ENCODE measurements around the gene MTMR12.
A peak's percentile ranks its signal among the peaks of the same experiment; 100 is the strongest.
"Not testable (repeated sequence)": the region's sequence is repeated elsewhere in the genome, so short reads cannot be mapped to it uniquely, and the experiment has no call there.

MTMR12 gene

GRCh38 chr5:32283539-32284377 is 29.0 kb downstream of the MTMR12 start:
- Histone ChIP-seq H3K4me2 (ENCODE audit: low read length) (no peak overlapping the region), H3K4ac (ENCODE audit: low read depth, low read length) (no peak overlapping the region), H4K8ac (ENCODE audit: low read depth, low read length) (no peak overlapping the region), H3K23ac (ENCODE audit: low read length) (no peak overlapping the region), H3K4me1 (ENCODE audit: control insufficient read depth in 1 of 2, insufficient read depth in 2 of 2, low read length in 2 of 2) (peaks cover 0 to 2% of the 10 kb centered on the region in 2 experiments), H3K9ac (ENCODE audit: low read length) (no peak overlapping the region), H3K14ac (ENCODE audit: low read length) (no peak overlapping the region), H3K27ac (ENCODE audit: low read depth, low read length) (no peak overlapping the region), H3K79me2 (ENCODE audit: control insufficient read depth, insufficient read depth, low read length, poor library complexity) (no peaks in the 10 kb centered on the region), H3K4me3 (ENCODE audit: low read depth, low read length) (no peak overlapping the region), H3K18ac (ENCODE audit: low read length) (no peak overlapping the region), H3K36me3 (ENCODE audit: control insufficient read depth in 1 of 2, insufficient read depth in 2 of 2, low read length in 2 of 2) (no peaks in the 10 kb centered on the region), H2AK5ac (ENCODE audit: low read length) (no peak overlapping the region), H2AFZ (ENCODE audit: insufficient read depth, low read length, poor library complexity) (no peak overlapping the region), H3K27me3 (ENCODE audit: insufficient read depth, low read length) (no peaks in the 10 kb centered on the region), H4K12ac (ENCODE audit: low read depth, low read length) (no peak overlapping the region), H4K91ac (ENCODE audit: low read depth, low read length) (no peak overlapping the region), H2BK120ac (ENCODE audit: insufficient read depth, low read length, poor library complexity) (no peak overlapping the region), H3K9me3 (ENCODE audit: insufficient read depth, low read depth, low read length) (peaks cover 1% of the 10 kb centered on the region), H2BK12ac (ENCODE audit: low read length) (no peak overlapping the region), H2BK5ac (ENCODE audit: low read depth, low read length, poor library complexity) (no peak overlapping the region), H3K79me1 (ENCODE audit: low read length) (no peaks in the 10 kb centered on the region)
- peak; percentile 16 to 52 for DNase-seq
- WGBS (ENCODE audit: extremely low coverage, insufficient coverage, insufficient read length), result no CpG with 5 or more reads among the region's 9 CpGs

GRCh38 chr5:32283061-32283460 is 29.7 kb downstream of the MTMR12 start:
- H3K4me3 ChIP-seq (ENCODE audit: low read depth, low read length), result no peak overlapping the region
- H2BK120ac ChIP-seq (ENCODE audit: insufficient read depth, low read length, poor library complexity), result no peak overlapping the region
- no peak overlapping the region for H2BK12ac ChIP-seq (ENCODE audit: low read length)
- H3K4me1 ChIP-seq (ENCODE audit: control insufficient read depth in 1 of 2, insufficient read depth in 2 of 2, low read length in 2 of 2), result peaks cover 0 to 2% of the 10 kb centered on the region in 2 experiments
- H2AFZ ChIP-seq (ENCODE audit: insufficient read depth, low read length, poor library complexity), result no peak overlapping the region
- H4K8ac ChIP-seq (ENCODE audit: low read depth, low read length), result no peak overlapping the region
- H3K36me3 ChIP-seq (ENCODE audit: control insufficient read depth in 1 of 2, insufficient read depth in 2 of 2, low read length in 2 of 2), result no peaks in the 10 kb centered on the region
- H3K79me1 ChIP-seq (ENCODE audit: low read length), result no peaks in the 10 kb centered on the region
- DNase-seq, result no peak
- no peak overlapping the region for H2AK5ac ChIP-seq (ENCODE audit: low read length)
- no peak overlapping the region for H4K91ac ChIP-seq (ENCODE audit: low read depth, low read length)
- no CpG with 5 or more reads among the region's 1 CpG for whole genome bisulfite sequencing (ENCODE audit: extremely low coverage, insufficient coverage, insufficient read length)
- H3K27me3 ChIP-seq (ENCODE audit: insufficient read depth, low read length), result no peaks in the 10 kb centered on the region
- no peak overlapping the region for H3K9ac ChIP-seq (ENCODE audit: low read length)
- no peak overlapping the region for H3K4ac ChIP-seq (ENCODE audit: low read depth, low read length)
- no peak overlapping the region for H3K27ac ChIP-seq (ENCODE audit: low read depth, low read length)
- H3K9me3 ChIP-seq (ENCODE audit: insufficient read depth, low read depth, low read length), result peaks cover 1% of the 10 kb centered on the region
- H3K4me2 ChIP-seq (ENCODE audit: low read length), result no peak overlapping the region
- no peak overlapping the region for H2BK5ac ChIP-seq (ENCODE audit: low read depth, low read length, poor library complexity)
- H3K18ac ChIP-seq (ENCODE audit: low read length), result no peak overlapping the region
- no peak overlapping the region for H3K23ac ChIP-seq (ENCODE audit: low read length)
- H4K12ac ChIP-seq (ENCODE audit: low read depth, low read length), result no peak overlapping the region
- H3K79me2 ChIP-seq (ENCODE audit: control insufficient read depth, insufficient read depth, low read length, poor library complexity), result no peaks in the 10 kb centered on the region
- H3K14ac ChIP-seq (ENCODE audit: low read length), result no peak overlapping the region

- H3K36me3 ChIP-seq (ENCODE audit: control insufficient read depth in 1 of 2, insufficient read depth in 2 of 2, low read length in 2 of 2), result no peaks in the 10 kb centered on the region
- H4K8ac ChIP-seq (ENCODE audit: low read depth, low read length), result no peak overlapping the region
- H2AK5ac ChIP-seq (ENCODE audit: low read length), result no peak overlapping the region
- no peaks in the 10 kb centered on the region for H3K79me1 ChIP-seq (ENCODE audit: low read length)
- no peak overlapping the region for H2BK120ac ChIP-seq (ENCODE audit: insufficient read depth, low read length, poor library complexity)
- no peak overlapping the region for H3K4me2 ChIP-seq (ENCODE audit: low read length)
- H2AFZ ChIP-seq (ENCODE audit: insufficient read depth, low read length, poor library complexity), result no peak overlapping the region
- peaks cover 1% of the 10 kb centered on the region for H3K9me3 ChIP-seq (ENCODE audit: insufficient read depth, low read depth, low read length)
- no peak overlapping the region for H4K91ac ChIP-seq (ENCODE audit: low read depth, low read length)
- H3K14ac ChIP-seq (ENCODE audit: low read length), result no peak overlapping the region
- no peaks in the 10 kb centered on the region for H3K79me2 ChIP-seq (ENCODE audit: control insufficient read depth, insufficient read depth, low read length, poor library complexity)
- H3K9ac ChIP-seq (ENCODE audit: low read length), result no peak overlapping the region
- no peak overlapping the region for H2BK5ac ChIP-seq (ENCODE audit: low read depth, low read length, poor library complexity)
- H4K12ac ChIP-seq (ENCODE audit: low read depth, low read length), result no peak overlapping the region
- no peak overlapping the region for H3K23ac ChIP-seq (ENCODE audit: low read length)
- H3K18ac ChIP-seq (ENCODE audit: low read length), result no peak overlapping the region
- WGBS (ENCODE audit: extremely low coverage, insufficient coverage, insufficient read length), result no CpG with 5 or more reads among the region's 6 CpGs
- no peak overlapping the region for H3K4ac ChIP-seq (ENCODE audit: low read depth, low read length)
- no peak overlapping the region for H3K27ac ChIP-seq (ENCODE audit: low read depth, low read length)
- H3K4me1 ChIP-seq (ENCODE audit: control insufficient read depth in 1 of 2, insufficient read depth in 2 of 2, low read length in 2 of 2), result peaks cover 0 to 2% of the 10 kb centered on the region in 2 experiments
- H3K4me3 ChIP-seq (ENCODE audit: low read depth, low read length), result no peak overlapping the region
- H2BK12ac ChIP-seq (ENCODE audit: low read length), result no peak overlapping the region
- no peak for DNase-seq
- H3K27me3 ChIP-seq (ENCODE audit: insufficient read depth, low read length), result no peaks in the 10 kb centered on the region
These were observed 30.1 kb downstream of the MTMR12 start for GRCh38 chr5:32282633-32283032.

GRCh38 chr5:32281378-32282133 is 31.2 kb downstream of the MTMR12 start:
- not testable (repeated sequence) for H3K14ac ChIP-seq (ENCODE audit: low read length); DNase-seq; H3K4me2 ChIP-seq (ENCODE audit: low read length); H3K79me2 ChIP-seq (ENCODE audit: control insufficient read depth, insufficient read depth, low read length, poor library complexity); H4K8ac ChIP-seq (ENCODE audit: low read depth, low read length); H3K9me3 ChIP-seq (ENCODE audit: insufficient read depth, low read depth, low read length); H4K12ac ChIP-seq (ENCODE audit: low read depth, low read length); H3K9ac ChIP-seq (ENCODE audit: low read length); H3K18ac ChIP-seq (ENCODE audit: low read length); H2BK12ac ChIP-seq (ENCODE audit: low read length); H3K4ac ChIP-seq (ENCODE audit: low read depth, low read length); H3K36me3 ChIP-seq (ENCODE audit: control insufficient read depth in 1 of 2, insufficient read depth in 2 of 2, low read length in 2 of 2); H3K27me3 ChIP-seq (ENCODE audit: insufficient read depth, low read length); H3K23ac ChIP-seq (ENCODE audit: low read length); H3K79me1 ChIP-seq (ENCODE audit: low read length); H2BK120ac ChIP-seq (ENCODE audit: insufficient read depth, low read length, poor library complexity); H4K91ac ChIP-seq (ENCODE audit: low read depth, low read length); H2AFZ ChIP-seq (ENCODE audit: insufficient read depth, low read length, poor library complexity); H3K27ac ChIP-seq (ENCODE audit: low read depth, low read length); H2AK5ac ChIP-seq (ENCODE audit: low read length); H2BK5ac ChIP-seq (ENCODE audit: low read depth, low read length, poor library complexity); H3K4me3 ChIP-seq (ENCODE audit: low read depth, low read length); H3K4me1 ChIP-seq (ENCODE audit: control insufficient read depth in 1 of 2, insufficient read depth in 2 of 2, low read length in 2 of 2)
- no CpG with 5 or more reads among the region's 11 CpGs for WGBS (ENCODE audit: extremely low coverage, insufficient coverage, insufficient read length)

Measured in trophoblast cell (in vitro differentiated cells and primary cell).